GM10248 (cell line): ENCODE results near the gene PRKCE.

Experiments used
- CTCF ChIA-PET: fragments of 300-600 bp; sonication (Branson Sonifier 250); formaldehyde crosslinking; extraction: SDS; loops from one replicate; lab custom pipeline; 2021; ENCODE audit warnings: antibody characterized with exemption; lab: Yijun Ruan, JAX
- POLR2A ChIA-PET: fragments of 350-650 bp; sonication (Branson Sonifier 250); formaldehyde crosslinking; extraction: SDS; loops from one replicate; lab custom pipeline; 2020; ENCODE audit warnings: antibody characterized with exemption; lab: Yijun Ruan, JAX
- DNase-seq: peaks from one replicate; pipeline ENCODE4 v3.0.0; 2012; ENCODE audit errors: extremely low spot score
- TF ChIP-seq, protein P1 (sequence below): IDR thresholded peaks from 2 replicates; pipeline ENCODE4 v1.5.1; 2012; ENCODE audit warnings: mild to moderate bottlenecking, low read depth; ENCODE audit errors: extremely low read depth, missing control alignments, control extremely low read depth

PRKCE gene

DNA sequence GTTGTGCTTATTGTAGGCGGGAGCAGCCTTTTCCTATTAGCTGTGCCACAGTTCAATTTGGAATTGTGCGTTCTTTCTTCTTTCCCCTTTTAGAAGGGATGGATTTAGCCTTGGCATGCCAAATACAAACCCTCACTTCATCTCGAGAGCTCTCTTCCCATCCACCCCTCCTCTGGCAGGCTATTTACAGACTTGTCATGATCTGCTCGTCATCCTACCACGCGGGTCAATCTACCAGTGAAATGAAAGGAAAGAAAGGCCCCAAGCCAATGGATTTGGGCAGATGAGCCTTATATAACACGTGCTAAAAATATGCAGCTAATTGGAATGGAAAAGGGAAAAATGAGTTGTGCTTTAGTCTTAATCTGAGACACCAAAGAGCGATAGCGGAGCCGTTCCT is 277.5 kb downstream of the PRKCE start:
- DNase-seq: no peak
- TF ChIP-seq, protein P1, sequence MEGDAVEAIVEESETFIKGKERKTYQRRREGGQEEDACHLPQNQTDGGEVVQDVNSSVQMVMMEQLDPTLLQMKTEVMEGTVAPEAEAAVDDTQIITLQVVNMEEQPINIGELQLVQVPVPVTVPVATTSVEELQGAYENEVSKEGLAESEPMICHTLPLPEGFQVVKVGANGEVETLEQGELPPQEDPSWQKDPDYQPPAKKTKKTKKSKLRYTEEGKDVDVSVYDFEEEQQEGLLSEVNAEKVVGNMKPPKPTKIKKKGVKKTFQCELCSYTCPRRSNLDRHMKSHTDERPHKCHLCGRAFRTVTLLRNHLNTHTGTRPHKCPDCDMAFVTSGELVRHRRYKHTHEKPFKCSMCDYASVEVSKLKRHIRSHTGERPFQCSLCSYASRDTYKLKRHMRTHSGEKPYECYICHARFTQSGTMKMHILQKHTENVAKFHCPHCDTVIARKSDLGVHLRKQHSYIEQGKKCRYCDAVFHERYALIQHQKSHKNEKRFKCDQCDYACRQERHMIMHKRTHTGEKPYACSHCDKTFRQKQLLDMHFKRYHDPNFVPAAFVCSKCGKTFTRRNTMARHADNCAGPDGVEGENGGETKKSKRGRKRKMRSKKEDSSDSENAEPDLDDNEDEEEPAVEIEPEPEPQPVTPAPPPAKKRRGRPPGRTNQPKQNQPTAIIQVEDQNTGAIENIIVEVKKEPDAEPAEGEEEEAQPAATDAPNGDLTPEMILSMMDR: no peak
- ChIA-PET POLR2A (interaction anchor here (0.6 kb wide), 1 partner anchor 1855 kb away, joined by 4 read pairs; no protein-coding TSS in a partner anchor), CTCF (interaction anchor here (1.4 to 1.9 kb wide), 4 partner anchors 11 to 287 kb away, joined by 3 to 5 read pairs (median 4); no protein-coding TSS in a partner anchor)

DNA sequence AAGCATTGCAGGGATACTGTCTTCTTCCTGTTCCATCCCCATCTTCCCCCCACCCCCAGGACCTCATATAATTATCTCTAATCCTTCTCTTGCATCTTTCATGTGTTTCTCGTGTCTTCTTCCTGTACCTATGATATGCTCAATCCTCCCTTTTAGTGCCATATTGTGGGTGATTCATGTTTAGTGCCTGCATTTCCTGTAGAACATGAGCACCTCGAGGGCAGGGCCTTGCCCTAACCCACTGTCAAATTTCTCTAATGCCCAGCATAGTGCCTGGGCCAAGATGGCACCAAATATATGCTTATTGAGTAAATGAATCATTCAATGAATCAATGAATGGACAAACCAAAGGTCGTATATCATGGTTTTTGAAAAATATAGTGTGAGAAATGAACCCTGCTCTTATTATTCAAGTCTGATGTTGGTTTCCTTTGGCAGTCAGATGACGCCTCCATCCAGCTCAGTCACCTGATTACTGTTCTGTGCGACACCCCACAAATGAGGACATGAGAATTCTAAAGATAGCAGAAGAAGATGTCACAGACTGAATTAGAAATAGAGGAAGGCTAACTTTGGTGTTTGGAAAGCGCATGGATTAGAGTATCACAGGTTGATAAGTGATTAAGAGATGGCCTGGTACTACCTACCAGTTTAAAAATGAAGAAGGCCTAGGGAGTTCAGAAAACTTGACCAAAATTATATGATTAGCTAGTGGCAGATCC is 278.4 kb downstream of the PRKCE start:
- CTCF ChIA-PET: interaction anchor here (1.1 to 1.6 kb wide), 7 partner anchors 10 to 287 kb away, joined by 3 to 4 read pairs (median 4); no protein-coding TSS in a partner anchor
- POLR2A ChIA-PET: interaction anchor here (0.6 kb wide), 1 partner anchor 49 kb away, joined by 3 read pairs; no protein-coding TSS in a partner anchor
- peak; percentile 42 for DNase-seq
- TF ChIP-seq, protein P1: no peak

DNA sequence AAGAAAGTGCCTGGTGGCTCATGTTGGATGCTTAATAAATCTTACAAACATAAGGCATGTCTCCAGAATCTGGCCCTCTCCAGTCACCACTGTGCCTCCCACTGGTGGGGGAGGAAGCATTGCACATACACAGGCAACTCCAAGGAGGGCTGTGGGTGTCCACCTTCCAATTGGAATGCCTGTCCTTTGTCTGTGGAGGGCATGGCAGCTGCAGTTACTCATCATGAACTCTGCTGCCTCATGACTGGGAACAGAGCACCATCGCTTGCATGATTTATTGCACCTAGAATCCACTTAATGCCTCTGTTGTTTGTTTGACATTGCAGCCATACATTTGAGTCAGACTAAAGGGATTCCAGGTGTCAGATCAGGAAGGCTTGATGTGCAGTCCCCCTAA is 278.9 kb downstream of the PRKCE start:
- ChIA-PET POLR2A (interaction anchor here (0.6 kb wide), 1 partner anchor 48 kb away, joined by 3 read pairs; no protein-coding TSS in a partner anchor), CTCF (interaction anchor here (1.1 to 1.6 kb wide), 7 partner anchors 9 to 288 kb away, joined by 3 to 4 read pairs (median 4); no protein-coding TSS in a partner anchor)
- DNase-seq: no peak
- TF ChIP-seq, protein P1: no peak

DNA sequence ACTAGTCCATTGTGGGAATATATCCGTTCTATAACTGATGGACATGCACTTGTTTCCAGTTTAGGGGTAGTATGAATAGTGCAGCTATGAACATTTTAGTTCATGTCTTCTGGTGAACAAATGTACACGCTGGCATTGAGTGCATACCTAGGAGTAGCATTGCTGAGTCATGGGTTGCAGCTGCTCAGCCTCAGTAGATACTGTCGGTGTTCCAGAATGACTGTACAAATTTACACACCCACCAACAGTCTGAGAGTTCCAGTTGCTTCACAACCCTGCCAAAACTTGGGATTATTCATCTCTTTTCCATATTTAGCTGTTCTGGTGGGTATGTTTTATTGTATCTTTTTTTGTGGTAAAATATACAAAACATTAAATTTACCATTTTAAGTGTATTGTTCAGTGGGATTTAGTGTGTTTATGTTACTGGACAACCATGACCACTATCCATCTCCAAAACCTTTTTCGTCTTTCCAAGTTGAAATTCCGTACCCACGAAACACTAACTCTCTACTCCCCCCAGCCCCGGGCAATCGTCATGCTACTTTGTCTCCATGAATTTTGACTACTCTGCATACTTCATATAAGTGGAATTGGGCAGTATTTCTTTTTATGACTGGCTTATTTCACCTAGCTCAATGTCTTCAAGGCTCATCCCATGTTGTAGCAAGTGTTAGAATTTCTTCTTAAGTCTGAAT is 281.0 kb downstream of the PRKCE start:
- no peak for DNase-seq
- TF ChIP-seq, protein P1: no peak
- ChIA-PET CTCF (no interaction called here), POLR2A (no interaction called here)

DNA sequence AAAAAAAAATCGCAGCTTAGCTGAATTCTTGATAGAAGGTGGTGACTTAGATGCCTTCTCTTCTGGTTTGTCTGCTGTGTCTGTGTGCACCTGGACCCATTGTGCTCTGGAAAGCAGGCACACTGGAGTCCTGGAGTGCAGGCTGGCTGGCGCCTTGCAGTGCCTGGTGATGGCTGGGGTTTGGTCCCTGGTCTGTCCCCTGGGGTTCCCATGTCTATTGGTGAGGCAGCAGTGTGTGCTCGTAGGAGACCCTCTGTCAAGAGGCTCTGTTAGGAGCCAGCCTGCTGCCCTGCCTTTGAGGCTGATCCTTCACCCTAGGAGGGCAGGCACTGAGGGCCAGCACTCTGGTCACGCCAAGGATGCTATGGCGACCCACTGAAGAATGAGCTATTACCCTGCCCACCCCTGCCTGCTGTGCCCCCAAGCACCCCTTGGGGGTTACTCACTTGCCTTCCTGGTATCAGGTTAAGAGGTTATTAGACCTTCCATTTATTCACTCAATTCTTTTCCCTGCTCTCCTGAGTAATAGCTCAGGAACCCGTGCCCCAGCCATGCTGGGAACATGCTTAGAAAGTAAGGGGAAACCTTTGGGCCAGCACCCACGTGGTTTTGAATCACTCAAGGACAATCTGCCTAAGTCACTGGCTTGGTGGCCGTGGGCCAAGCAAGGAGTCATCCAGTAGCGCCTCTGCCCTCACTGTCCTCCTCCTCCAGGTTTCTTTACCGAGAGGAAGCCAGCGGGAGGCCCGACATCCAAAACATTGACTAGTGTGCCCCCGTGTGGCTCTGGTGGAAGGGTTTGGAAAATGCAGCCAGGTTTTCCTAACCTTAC is 284.5 kb downstream of the PRKCE start:
- POLR2A ChIA-PET: interaction anchor here (0.6 kb wide), 1 partner anchor 10 kb away, joined by 3 read pairs; no protein-coding TSS in a partner anchor
- peak; percentile 80 for DNase-seq
- CTCF ChIA-PET: interaction anchor here (0.6 to 4.6 kb wide), 50 partner anchors 8 to 954 kb away, joined by 3 to 22 read pairs (median 4); partner anchors contain the start of gene PRKCE
- TF ChIP-seq, protein P1: peak; percentile 70
